ENCODE measurements around the gene DOCK8. TPM values are rescaled to one million over a fixed set of nuclear protein-coding genes. Genes with fewer than 3 reads are reported as not detected.
A peak's percentile ranks its signal among the peaks of the same experiment; 100 is the strongest.

DOCK8 gene
- total RNA-seq, 1 experiment from 2014 or later: 0.15 TPM

- no peak for DNase-seq (ENCODE audit: low spot score)
Measured at GRCh38 chr9:306907-307306, 92.2 kb downstream of the DOCK8 start.

GRCh38 chr9:311841-312240, 97.2 kb downstream of the DOCK8 start:
- no peak for DNase-seq (ENCODE audit: low spot score)

GRCh38 chr9:312596-313320, 98.1 kb downstream of the DOCK8 start:
- DNase-seq (ENCODE audit: low spot score): no peak

GRCh38 chr9:316382-316965, 101.8 kb downstream of the DOCK8 start:
- no peak for DNase-seq (ENCODE audit: low spot score)

GRCh38 chr9:318646-319045, 104.0 kb downstream of the DOCK8 start:
- DNase-seq (ENCODE audit: low spot score): no peak

GRCh38 chr9:324971-325370, 110.3 kb downstream of the DOCK8 start:
- DNase-seq (ENCODE audit: low spot score): no peak

GRCh38 chr9:326667-327066, 112.0 kb downstream of the DOCK8 start:
- DNase-seq (ENCODE audit: low spot score): no peak

GRCh38 chr9:328453-328852, 113.8 kb downstream of the DOCK8 start:
- DNase-seq (ENCODE audit: low spot score): no peak

- no peak for DNase-seq (ENCODE audit: low spot score)
Measured at GRCh38 chr9:331197-331596, 116.5 kb downstream of the DOCK8 start.

- no peak for DNase-seq (ENCODE audit: low spot score)
Measured at GRCh38 chr9:335373-335772, 120.7 kb downstream of the DOCK8 start.

- no peak for DNase-seq (ENCODE audit: low spot score)
Measured at GRCh38 chr9:336039-336438, 121.4 kb downstream of the DOCK8 start.

GRCh38 chr9:338602-339001, 123.9 kb downstream of the DOCK8 start:
- no peak for DNase-seq (ENCODE audit: low spot score)

GRCh38 chr9:341634-342421, 127.2 kb downstream of the DOCK8 start:
- DNase-seq (ENCODE audit: low spot score): no peak

- DNase-seq (ENCODE audit: low spot score): no peak
Measured at GRCh38 chr9:343773-344172, 129.1 kb downstream of the DOCK8 start.

- no peak for DNase-seq (ENCODE audit: low spot score)
Measured at GRCh38 chr9:346111-346571, 131.5 kb downstream of the DOCK8 start.

- peak; percentile 35 for DNase-seq (ENCODE audit: low spot score)
Measured at GRCh38 chr9:347667-348292, 133.1 kb downstream of the DOCK8 start.

GRCh38 chr9:350384-350783, 135.7 kb downstream of the DOCK8 start:
- DNase-seq (ENCODE audit: low spot score): no peak

GRCh38 chr9:351916-352315, 137.3 kb downstream of the DOCK8 start:
- no peak for DNase-seq (ENCODE audit: low spot score)

- DNase-seq (ENCODE audit: low spot score): no peak
Measured at GRCh38 chr9:353077-353476, 138.4 kb downstream of the DOCK8 start.

- DNase-seq (ENCODE audit: low spot score): no peak
Measured at GRCh38 chr9:354453-354852, 139.8 kb downstream of the DOCK8 start.

GRCh38 chr9:357560-357959, 142.9 kb downstream of the DOCK8 start:
- DNase-seq (ENCODE audit: low spot score): no peak

GRCh38 chr9:362561-363273, 148.1 kb downstream of the DOCK8 start:
- no peak for DNase-seq (ENCODE audit: low spot score)
